Neural cell (in vitro differentiated cells): ENCODE data around the gene GTF2H1. TPM values are rescaled to one million over a fixed set of nuclear protein-coding genes. Genes with fewer than 3 reads are reported as not detected.

Experiments used
- H2AFZ ChIP-seq: fragments of 200-600, 300-800 bp; sonication (generic), shearing (Covaris generic); 2 replicates; pipeline ENCODE4 v1.6.0; 2014; ENCODE audit warnings: low read depth, mild to moderate bottlenecking, antibody characterized with exemption, low read length, moderate library complexity
- H3F3A ChIP-seq: fragments of 200-600 bp; shearing (Covaris generic); 2 replicates; pipeline ENCODE4 v1.6.1; 2016; ENCODE audit warnings: mild to moderate bottlenecking, moderate library complexity, mixed read lengths, antibody characterized with exemption, low read length; ENCODE audit not compliant: insufficient read depth, poor library complexity, severe bottlenecking
- H3K27ac ChIP-seq: fragments of 200-600, 300-800 bp; sonication (generic), shearing (Covaris generic); 2 replicates; pipeline ENCODE4 v1.5.1; 2014; ENCODE audit warnings: mild to moderate bottlenecking, low read length, moderate library complexity
- H3K27me3 ChIP-seq: fragments of 300-800, 200-600 bp; sonication (generic), shearing (Covaris generic); 2 replicates; pipeline ENCODE4 v1.6.0; 2014; ENCODE audit warnings: mild to moderate bottlenecking, low read depth, low read length, moderate library complexity; ENCODE audit not compliant: insufficient read depth
- H3K36me3 ChIP-seq: fragments of 300-800, 200-600 bp; sonication (generic), shearing (Covaris generic); 2 replicates; pipeline ENCODE4 v1.5.1; 2014; ENCODE audit warnings: mild to moderate bottlenecking, antibody characterized with exemption, low read length, moderate library complexity; ENCODE audit not compliant: insufficient read depth
- H3K4me2 ChIP-seq: fragments of 300-800, 200-600 bp; sonication (generic), shearing (Covaris generic); 2 replicates; pipeline ENCODE4 v1.6.0; 2014; ENCODE audit warnings: mild to moderate bottlenecking, low read length
- H3K4me3 ChIP-seq: fragments of 300-800, 200-600 bp; sonication (generic), shearing (Covaris generic); 2 replicates; pipeline ENCODE4 v1.5.1; 2014; ENCODE audit warnings: mild to moderate bottlenecking, low read length, moderate library complexity
- H3K79me2 ChIP-seq: fragments of 200-600 bp; shearing (Covaris generic); replicated peaks from 2 replicates; pipeline ENCODE4 v1.6.0; 2014; ENCODE audit warnings: mild to moderate bottlenecking, low read length, moderate library complexity; ENCODE audit not compliant: insufficient read depth
- H3K9ac ChIP-seq: fragments of 300-800, 200-600 bp; sonication (generic), shearing (Covaris generic); 2 replicates; pipeline ENCODE4 v1.6.1; 2016; ENCODE audit warnings: mild to moderate bottlenecking, low read length, mixed read lengths
- H3K9me2 ChIP-seq: fragments of 200-600 bp; shearing (Covaris generic); 2 replicates; pipeline ENCODE4 v1.6.1; 2016; ENCODE audit warnings: mild to moderate bottlenecking, low read length, mixed read lengths; ENCODE audit not compliant: insufficient read depth
- H3K9me3 ChIP-seq: fragments of 200-600, 300-800 bp; sonication (generic), shearing (Covaris generic); 2 replicates; pipeline ENCODE4 v1.6.1; 2016; ENCODE audit warnings: mild to moderate bottlenecking, mixed run types, low read length, moderate library complexity, mixed read lengths
- H4K20me1 ChIP-seq: fragments of 200-600 bp; shearing (Covaris generic); 2 replicates; pipeline ENCODE4 v1.6.1; 2016; ENCODE audit warnings: mild to moderate bottlenecking, mixed run types; ENCODE audit not compliant: insufficient read depth
- EP300 ChIP-seq: fragments of 450-650 bp; conservative IDR thresholded peaks from 2 replicates; pipeline ENCODE4 v1.6.1; 2014; ENCODE audit warnings: antibody characterized with exemption, mild to moderate bottlenecking, moderate library complexity; ENCODE audit not compliant: poor library complexity, severe bottlenecking
- EZH2 ChIP-seq: fragments of 200-600, 300-800 bp; shearing (Covaris generic), sonication (generic); IDR thresholded peaks from 2 replicates; pipeline ENCODE4 v1.6.1; 2014; ENCODE audit warnings: antibody characterized with exemption, low read length, borderline replicate concordance, mild to moderate bottlenecking; ENCODE audit not compliant: insufficient read depth, poor library complexity, severe bottlenecking
- MXI1 ChIP-seq: fragments of 450-650 bp; conservative IDR thresholded peaks from 2 replicates; pipeline ENCODE4 v1.6.1; 2014; ENCODE audit warnings: antibody characterized with exemption, mild to moderate bottlenecking; ENCODE audit not compliant: poor library complexity, severe bottlenecking
- POLR2AphosphoS5 ChIP-seq: IDR thresholded peaks from 2 replicates; pipeline ENCODE4 v1.6.1; 2012
- RAD21 ChIP-seq: fragments of 450-650 bp; conservative IDR thresholded peaks from 2 replicates; pipeline ENCODE4 v1.6.1; 2014; ENCODE audit warnings: antibody characterized with exemption, mild to moderate bottlenecking, moderate library complexity
- SMC3 ChIP-seq: fragments of 450-650 bp; conservative IDR thresholded peaks from 2 replicates; pipeline ENCODE4 v1.6.1; 2014; ENCODE audit warnings: antibody characterized with exemption, mild to moderate bottlenecking, moderate library complexity; ENCODE audit not compliant: poor library complexity
- TAF1 ChIP-seq: IDR thresholded peaks from 2 replicates; pipeline ENCODE4 v1.6.1; 2012; ENCODE audit warnings: low read depth
- polyA minus RNA-seq: library from RNA; depleted of rRNA, polyadenylated mRNA; stranded (reverse); fragments of >200 nt; gene quantifications from 2 replicates; pipeline ENCODE4 v1.2.3, GENCODE V29; 2014
- polyA plus RNA-seq: library from polyadenylated mRNA; depleted of rRNA; stranded (reverse); fragments of >200 nt; gene quantifications from 2 replicates; pipeline ENCODE4 v1.2.3, GENCODE V29; 2014
- TF ChIP-seq, protein P1 (sequence below): IDR thresholded peaks from 2 replicates; pipeline ENCODE4 v1.6.1; 2012; ENCODE audit warnings: borderline replicate concordance
- TF ChIP-seq, protein P2 (sequence below): fragments of 450-650 bp; IDR thresholded peaks from 2 replicates; pipeline ENCODE4 v1.5.1; 2014; ENCODE audit warnings: antibody characterized with exemption, mild to moderate bottlenecking, moderate library complexity; ENCODE audit not compliant: poor library complexity, severe bottlenecking

GTF2H1 gene
- polyA plus RNA-seq (96.6 and 109 TPM in 2 replicates), polyA minus RNA-seq (98.1 and 122 TPM in 2 replicates)

DNA sequence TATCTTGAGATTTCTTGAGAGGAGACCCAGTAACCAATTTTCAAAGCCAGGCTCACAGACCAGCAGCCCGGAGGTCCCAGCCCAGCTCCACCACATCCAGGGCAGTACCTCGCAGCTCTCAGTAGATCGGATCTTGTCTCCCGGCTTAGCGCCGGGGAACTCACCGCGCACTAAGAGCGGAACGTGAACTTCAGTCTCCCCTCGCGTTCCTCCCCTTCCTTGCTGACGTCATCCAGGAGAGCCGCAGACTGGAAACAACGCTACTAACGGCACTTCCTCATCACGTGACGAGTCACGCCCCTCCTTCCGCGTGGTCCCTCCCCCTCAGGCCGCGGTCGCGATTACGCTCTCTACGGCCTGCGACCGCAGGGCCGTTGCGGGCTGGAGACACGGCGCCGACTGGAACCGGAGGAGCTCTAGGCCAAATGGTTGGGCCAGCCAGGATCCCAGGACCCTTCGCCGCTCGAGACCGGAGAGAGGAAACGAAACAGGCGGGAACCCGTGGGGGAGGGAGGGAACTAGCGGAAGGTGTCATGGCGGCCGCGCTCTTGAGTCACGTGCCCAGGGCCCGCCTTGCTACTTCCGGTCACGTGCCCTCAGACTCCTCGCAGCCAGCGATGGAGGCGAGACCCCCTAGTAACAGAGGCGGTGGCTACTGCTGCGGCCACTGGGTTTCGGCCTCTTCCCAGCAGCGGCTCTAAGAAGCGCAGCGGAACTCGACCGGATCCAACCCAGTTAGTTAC is at the start of gene GTF2H1, which contains the start of gene HPS5:
Gene GTF2H1, plus strand, starts transcription at position 599 of the 743 bp plus-strand sequence. CDS start 10,508 bp downstream, outside the sequence.
Gene HPS5, minus strand, starts transcription at position 172 of the 743 bp plus-strand sequence. CDS start 4,282 bp downstream, outside the sequence.
- Histone ChIP-seq H3K4me2 (peak within 1 kb of the TSS; percentile 92), H3K27me3 (no peaks in the 10 kb centered on the region), H2AFZ (peak within 1 kb of the TSS; percentile 77), H3K9me3 (no peaks in the 10 kb centered on the region), H3K9ac (peak within 1 kb of the TSS; percentile 97), H4K20me1 (no peaks in the 10 kb centered on the region), H3K27ac (peak within 1 kb of the TSS; percentile 96), H3K9me2 (no peaks in the 10 kb centered on the region), H3F3A (no peaks in the 10 kb centered on the region), H3K36me3 (no peaks in the 10 kb centered on the region), H3K4me3 (peak within 1 kb of the TSS; percentile 73), H3K79me2 (peaks cover 61% of the 10 kb centered on the region)
- TF ChIP-seq EP300: peak; percentile 89
- peak; percentile 96 for TF ChIP-seq MXI1
- TF ChIP-seq, protein P1, sequence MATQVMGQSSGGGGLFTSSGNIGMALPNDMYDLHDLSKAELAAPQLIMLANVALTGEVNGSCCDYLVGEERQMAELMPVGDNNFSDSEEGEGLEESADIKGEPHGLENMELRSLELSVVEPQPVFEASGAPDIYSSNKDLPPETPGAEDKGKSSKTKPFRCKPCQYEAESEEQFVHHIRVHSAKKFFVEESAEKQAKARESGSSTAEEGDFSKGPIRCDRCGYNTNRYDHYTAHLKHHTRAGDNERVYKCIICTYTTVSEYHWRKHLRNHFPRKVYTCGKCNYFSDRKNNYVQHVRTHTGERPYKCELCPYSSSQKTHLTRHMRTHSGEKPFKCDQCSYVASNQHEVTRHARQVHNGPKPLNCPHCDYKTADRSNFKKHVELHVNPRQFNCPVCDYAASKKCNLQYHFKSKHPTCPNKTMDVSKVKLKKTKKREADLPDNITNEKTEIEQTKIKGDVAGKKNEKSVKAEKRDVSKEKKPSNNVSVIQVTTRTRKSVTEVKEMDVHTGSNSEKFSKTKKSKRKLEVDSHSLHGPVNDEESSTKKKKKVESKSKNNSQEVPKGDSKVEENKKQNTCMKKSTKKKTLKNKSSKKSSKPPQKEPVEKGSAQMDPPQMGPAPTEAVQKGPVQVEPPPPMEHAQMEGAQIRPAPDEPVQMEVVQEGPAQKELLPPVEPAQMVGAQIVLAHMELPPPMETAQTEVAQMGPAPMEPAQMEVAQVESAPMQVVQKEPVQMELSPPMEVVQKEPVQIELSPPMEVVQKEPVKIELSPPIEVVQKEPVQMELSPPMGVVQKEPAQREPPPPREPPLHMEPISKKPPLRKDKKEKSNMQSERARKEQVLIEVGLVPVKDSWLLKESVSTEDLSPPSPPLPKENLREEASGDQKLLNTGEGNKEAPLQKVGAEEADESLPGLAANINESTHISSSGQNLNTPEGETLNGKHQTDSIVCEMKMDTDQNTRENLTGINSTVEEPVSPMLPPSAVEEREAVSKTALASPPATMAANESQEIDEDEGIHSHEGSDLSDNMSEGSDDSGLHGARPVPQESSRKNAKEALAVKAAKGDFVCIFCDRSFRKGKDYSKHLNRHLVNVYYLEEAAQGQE: peak; percentile 44
- peak; percentile 76 for TF ChIP-seq TAF1
- TF ChIP-seq EZH2: no peak
- peak; percentile 90 for TF ChIP-seq POLR2AphosphoS5
- TF ChIP-seq, protein P2, sequence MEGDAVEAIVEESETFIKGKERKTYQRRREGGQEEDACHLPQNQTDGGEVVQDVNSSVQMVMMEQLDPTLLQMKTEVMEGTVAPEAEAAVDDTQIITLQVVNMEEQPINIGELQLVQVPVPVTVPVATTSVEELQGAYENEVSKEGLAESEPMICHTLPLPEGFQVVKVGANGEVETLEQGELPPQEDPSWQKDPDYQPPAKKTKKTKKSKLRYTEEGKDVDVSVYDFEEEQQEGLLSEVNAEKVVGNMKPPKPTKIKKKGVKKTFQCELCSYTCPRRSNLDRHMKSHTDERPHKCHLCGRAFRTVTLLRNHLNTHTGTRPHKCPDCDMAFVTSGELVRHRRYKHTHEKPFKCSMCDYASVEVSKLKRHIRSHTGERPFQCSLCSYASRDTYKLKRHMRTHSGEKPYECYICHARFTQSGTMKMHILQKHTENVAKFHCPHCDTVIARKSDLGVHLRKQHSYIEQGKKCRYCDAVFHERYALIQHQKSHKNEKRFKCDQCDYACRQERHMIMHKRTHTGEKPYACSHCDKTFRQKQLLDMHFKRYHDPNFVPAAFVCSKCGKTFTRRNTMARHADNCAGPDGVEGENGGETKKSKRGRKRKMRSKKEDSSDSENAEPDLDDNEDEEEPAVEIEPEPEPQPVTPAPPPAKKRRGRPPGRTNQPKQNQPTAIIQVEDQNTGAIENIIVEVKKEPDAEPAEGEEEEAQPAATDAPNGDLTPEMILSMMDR: peak; percentile 8
- peak; percentile 45 for TF ChIP-seq SMC3
- TF ChIP-seq RAD21: peak; percentile 32

DNA sequence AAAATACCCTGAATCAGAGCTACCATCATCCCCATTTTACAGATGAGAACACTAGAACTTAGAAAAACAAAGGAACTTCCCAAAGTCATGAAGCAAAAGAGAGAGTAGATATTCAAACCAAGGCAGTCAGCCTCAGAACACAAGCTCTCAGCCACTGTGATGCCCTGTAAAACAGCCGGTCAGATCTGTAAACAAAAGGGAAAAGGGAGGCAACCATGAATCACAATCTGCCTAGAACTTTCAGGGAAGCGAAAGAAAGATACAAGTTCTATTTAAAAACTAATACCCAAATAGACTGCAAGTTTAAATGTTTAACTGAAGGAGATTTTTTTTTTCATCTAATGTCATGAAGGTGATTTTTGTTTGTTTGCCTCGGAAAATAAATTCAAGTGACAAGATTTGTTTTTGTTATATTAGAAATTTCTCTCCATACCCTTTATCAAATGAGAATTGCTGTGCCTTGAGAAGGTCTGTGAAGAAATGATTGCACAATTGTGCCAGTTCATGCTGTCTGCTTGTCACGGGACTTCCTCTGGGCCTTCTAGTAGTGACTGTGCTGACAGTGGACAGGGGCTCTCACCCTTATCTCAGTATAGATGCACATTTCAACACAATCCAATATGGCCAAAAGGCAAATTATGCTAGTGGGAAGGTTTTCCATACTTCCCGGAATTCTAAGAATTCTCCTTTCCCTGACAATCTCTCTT is 44.6 kb upstream of the GTF2H1 start:
- Histone ChIP-seq H3K79me2 (no peaks in the 10 kb centered on the region), H3K36me3 (peaks cover 4% of the 10 kb centered on the region), H3K27me3 (no peaks in the 10 kb centered on the region), H3K4me3 (no peak overlapping the region), H3K4me2 (no peak overlapping the region), H3K9me2 (no peaks in the 10 kb centered on the region), H3K27ac (no peak overlapping the region), H3F3A (no peaks in the 10 kb centered on the region), H3K9ac (no peak overlapping the region), H3K9me3 (no peaks in the 10 kb centered on the region), H4K20me1 (no peaks in the 10 kb centered on the region), H2AFZ (no peak overlapping the region)
- no peak for TF ChIP-seq TAF1
- TF ChIP-seq EZH2: no peak
- no peak for TF ChIP-seq RAD21
- no peak for TF ChIP-seq POLR2AphosphoS5
- TF ChIP-seq MXI1: no peak
- TF ChIP-seq, protein P1: no peak
- TF ChIP-seq SMC3: no peak
- TF ChIP-seq, protein P2: no peak
- no peak for TF ChIP-seq EP300
